Bladder microvascular endothelial cell (primary cell): Measurements from ENCODE around the gene ZIK1. TPM values are rescaled to one million over a fixed set of nuclear protein-coding genes. Genes with fewer than 3 reads are reported as not detected.

Experiments
- total RNA-seq: library from RNA; depleted of rRNA; stranded (reverse); fragments of >200 nt; gene quantifications from 2 replicates; pipeline ENCODE4 v1.2.3, GENCODE V29; 2014

Gene ZIK1
- total RNA-seq, result 3.4 TPM in 2 replicates

GRCh38 chr19:57583521-57584416 is at the start of gene ZIK1:
Gene ZIK1, plus strand, starts transcription at chr19:57584145. Its CDS starts 212 bp downstream, at chr19:57584357.

GRCh38 chr19:57559404-57560025 is 24.4 kb upstream of the ZIK1 start, which contains the start of gene ZNF550:
Gene ZNF550, minus strand, starts transcription at chr19:57559863. Its CDS starts 181 bp downstream, at chr19:57559682.

GRCh38 chr19:57578487-57579205 is 5.3 kb upstream of the ZIK1 start, which contains the start of gene ZNF416:
Gene ZNF416, minus strand, starts transcription at chr19:57578911. Its CDS starts 207 bp downstream, at chr19:57578704.

GRCh38 chr19:57599761-57600383 is 15.9 kb downstream of the ZIK1 start, which contains the start of gene ZNF530:
Gene ZNF530, plus strand, starts transcription at chr19:57599885. Its CDS starts 4,461 bp downstream, at chr19:57604346.

GRCh38 chr19:57613941-57614743 is 30.2 kb downstream of the ZIK1 start, which contains the start of gene ZNF134:
Gene ZNF134, plus strand, starts transcription at chr19:57614242. Its CDS starts 5,227 bp downstream, at chr19:57619469.

GRCh38 chr19:57632987-57633831 is 49.3 kb downstream of the ZIK1 start, which contains the start of gene ZNF211:
Gene ZNF211, plus strand, starts transcription at chr19:57633168. Its CDS starts 179 bp downstream, at chr19:57633347.

Other genes starting within 250 kb of the ZIK1 start
- 6.0 and 9.4 TPM in 2 replicates for gene ZNF304, start 232.9 kb upstream of the ZIK1 start, total RNA-seq
- gene TRAPPC2B, start 220.6 kb upstream of the ZIK1 start, total RNA-seq, result 6.0 and 6.3 TPM in 2 replicates
- gene ZNF547, start 220.6 kb upstream of the ZIK1 start, total RNA-seq, result 2.4 and 4.3 TPM in 2 replicates
- gene ZNF548, start 194.3 kb upstream of the ZIK1 start, total RNA-seq, result 10.2 and 16.0 TPM in 2 replicates
- 6.3 and 13.4 TPM in 2 replicates for gene ZNF17, start 173.0 kb upstream of the ZIK1 start, total RNA-seq
- gene ZNF749, start 148.8 kb upstream of the ZIK1 start, total RNA-seq, result 8.7 and 15.6 TPM in 2 replicates
- gene VN1R1, start 127.0 kb upstream of the ZIK1 start, total RNA-seq, result 0.16 and 0.57 TPM in 2 replicates
- 13.0 and 17.8 TPM in 2 replicates for gene ZNF772, start 106.6 kb upstream of the ZIK1 start, total RNA-seq
- 8.3 and 13.8 TPM in 2 replicates for gene ZNF419, start 96.4 kb upstream of the ZIK1 start, total RNA-seq
- 5.5 and 11.0 TPM in 2 replicates for gene ZNF773, start 84.2 kb upstream of the ZIK1 start, total RNA-seq
- 2.6 and 5.5 TPM in 2 replicates for gene ZNF549, start 56.8 kb upstream of the ZIK1 start, total RNA-seq
- 3.7 and 10.3 TPM in 2 replicates for gene ZNF550, start 24.3 kb upstream of the ZIK1 start, total RNA-seq
- gene ZNF416, start 5.2 kb upstream of the ZIK1 start, total RNA-seq, result 3.9 and 4.3 TPM in 2 replicates
- gene ZNF530, start 15.7 kb downstream of the ZIK1 start, total RNA-seq, result 2.4 and 2.5 TPM in 2 replicates
- 11.3 and 16.2 TPM in 2 replicates for gene ZNF134, start 30.1 kb downstream of the ZIK1 start, total RNA-seq
- 8.3 and 11.6 TPM in 2 replicates for gene ZNF211, start 49.0 kb downstream of the ZIK1 start, total RNA-seq
- not detected in 2 replicates for gene ZSCAN4, start 84.8 kb downstream of the ZIK1 start, total RNA-seq
- 6.0 and 7.9 TPM in 2 replicates for gene ZNF551, start 97.8 kb downstream of the ZIK1 start, total RNA-seq
- gene ZNF154, start 125.1 kb downstream of the ZIK1 start, total RNA-seq, result 1.3 and 1.4 TPM in 2 replicates
- 5.7 and 6.7 TPM in 2 replicates for gene ZNF671, start 143.5 kb downstream of the ZIK1 start, total RNA-seq
- 8.7 and 14.7 TPM in 2 replicates for gene ZNF776, start 162.7 kb downstream of the ZIK1 start, total RNA-seq
- 9.6 and 20.1 TPM in 2 replicates for gene ZNF586, start 185.5 kb downstream of the ZIK1 start, total RNA-seq
- 3.9 and 7.9 TPM in 2 replicates for gene ZNF552, start 230.8 kb downstream of the ZIK1 start, total RNA-seq
- 8.6 and 20.8 TPM in 2 replicates for gene ZNF587B, start 246.2 kb downstream of the ZIK1 start, total RNA-seq